Right renal pelvis (tissue), 4 donors: ENCODE data around the gene SMAP1. TPM values are rescaled to one million over a fixed set of nuclear protein-coding genes. Genes with fewer than 3 reads are reported as not detected.

Source experiments
- DNase-seq, 4 donors: peaks; one replicate each; pipeline ENCODE4 v3.0.0-alpha.2; 2013; ENCODE audit warnings: low read depth in 4 of 4, low spot score in 3 of 4, missing footprints in 1 of 4
- polyA plus RNA-seq, 4 donors: library from polyadenylated mRNA; unstranded; fragments of 120-200 nt; gene quantifications; one replicate each; pipeline ENCODE4 v1.2.1, GENCODE V29; 2013; ENCODE audit not compliant: insufficient read length in 4 of 4

SMAP1 gene
- polyA plus RNA-seq = 10 to 100 TPM; 27.3 to 35.0 (median 32.0) TPM

- peak; percentile 78 to 85 (median 84) for DNase-seq
Measured at GRCh38 chr6:70667711-70668498, at the start of gene SMAP1. SMAP1 (plus strand) TSS chr6:70667883; CDS start chr6:70668024, 141 bp downstream.

- no peak for DNase-seq
Measured at GRCh38 chr6:70620746-70621145, 46.9 kb upstream of the SMAP1 start.

- DNase-seq = no peak
Measured at GRCh38 chr6:70622461-70622860, 45.2 kb upstream of the SMAP1 start.

- no peak for DNase-seq
Measured at GRCh38 chr6:70625436-70625835, 42.2 kb upstream of the SMAP1 start.

- no peak for DNase-seq
Measured at GRCh38 chr6:70627500-70628254, 40.0 kb upstream of the SMAP1 start.

- no peak for DNase-seq
Measured at GRCh38 chr6:70629929-70630328, 37.8 kb upstream of the SMAP1 start.

- DNase-seq = no peak
Measured at GRCh38 chr6:70633870-70634269, 33.8 kb upstream of the SMAP1 start.

GRCh38 chr6:70636596-70636995 is 31.1 kb upstream of the SMAP1 start:
- no peak for DNase-seq

GRCh38 chr6:70638468-70638867 is 29.2 kb upstream of the SMAP1 start:
- DNase-seq = no peak

GRCh38 chr6:70651326-70651905 is 16.3 kb upstream of the SMAP1 start:
- no peak for DNase-seq

- DNase-seq = no peak
Measured at GRCh38 chr6:70652216-70652615, 15.5 kb upstream of the SMAP1 start.

- no peak for DNase-seq
Measured at GRCh38 chr6:70657706-70658105, 10.0 kb upstream of the SMAP1 start.

- DNase-seq = no peak
Measured at GRCh38 chr6:70663881-70664466, 3.7 kb upstream of the SMAP1 start.

- no peak for DNase-seq
Measured at GRCh38 chr6:70666706-70667105, 977 bp upstream of the SMAP1 start.

GRCh38 chr6:70667256-70667710 is 400 bp upstream of the SMAP1 start:
- DNase-seq = no peak

- DNase-seq = peak in 1 of 4 donors; percentile 11
Measured at GRCh38 chr6:70668499-70668812, 773 bp downstream of the SMAP1 start.

GRCh38 chr6:70669133-70669532 is 1.4 kb downstream of the SMAP1 start:
- no peak for DNase-seq

GRCh38 chr6:70672549-70672948 is 4.9 kb downstream of the SMAP1 start:
- DNase-seq = no peak

- no peak for DNase-seq
Measured at GRCh38 chr6:70673054-70673453, 5.4 kb downstream of the SMAP1 start.

- DNase-seq = no peak
Measured at GRCh38 chr6:70673601-70674000, 5.9 kb downstream of the SMAP1 start.

GRCh38 chr6:70675822-70676221 is 8.1 kb downstream of the SMAP1 start:
- no peak for DNase-seq
